ENCODE results near the gene MILR1.

- TF ChIP-seq CTCF (IDR thresholded peaks at IDR 0.05; ENCODE audit: low read depth, low read length) = no peak
- no peak for TF ChIP-seq POLR2A (IDR thresholded peaks at IDR 0.05; ENCODE audit: extremely low read depth, insufficient read length)
- no peak for TF ChIP-seq MYC (IDR thresholded peaks at IDR 0.05; ENCODE audit: low read depth, low read length)
- TF ChIP-seq, protein P1, sequence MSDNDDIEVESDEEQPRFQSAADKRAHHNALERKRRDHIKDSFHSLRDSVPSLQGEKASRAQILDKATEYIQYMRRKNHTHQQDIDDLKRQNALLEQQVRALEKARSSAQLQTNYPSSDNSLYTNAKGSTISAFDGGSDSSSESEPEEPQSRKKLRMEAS (IDR thresholded peaks at IDR 0.05; ENCODE audit: low read depth, low read length) = no peak
Observed at GRCh38 chr17:64503341-64503740, 54.4 kb downstream of the MILR1 start.
